ENCODE measurements around the gene GDPD1.
"Not testable (repeated sequence)": the region's sequence is repeated elsewhere in the genome, so short reads cannot be mapped to it uniquely, and the experiment has no call there.

GDPD1 gene

DNA sequence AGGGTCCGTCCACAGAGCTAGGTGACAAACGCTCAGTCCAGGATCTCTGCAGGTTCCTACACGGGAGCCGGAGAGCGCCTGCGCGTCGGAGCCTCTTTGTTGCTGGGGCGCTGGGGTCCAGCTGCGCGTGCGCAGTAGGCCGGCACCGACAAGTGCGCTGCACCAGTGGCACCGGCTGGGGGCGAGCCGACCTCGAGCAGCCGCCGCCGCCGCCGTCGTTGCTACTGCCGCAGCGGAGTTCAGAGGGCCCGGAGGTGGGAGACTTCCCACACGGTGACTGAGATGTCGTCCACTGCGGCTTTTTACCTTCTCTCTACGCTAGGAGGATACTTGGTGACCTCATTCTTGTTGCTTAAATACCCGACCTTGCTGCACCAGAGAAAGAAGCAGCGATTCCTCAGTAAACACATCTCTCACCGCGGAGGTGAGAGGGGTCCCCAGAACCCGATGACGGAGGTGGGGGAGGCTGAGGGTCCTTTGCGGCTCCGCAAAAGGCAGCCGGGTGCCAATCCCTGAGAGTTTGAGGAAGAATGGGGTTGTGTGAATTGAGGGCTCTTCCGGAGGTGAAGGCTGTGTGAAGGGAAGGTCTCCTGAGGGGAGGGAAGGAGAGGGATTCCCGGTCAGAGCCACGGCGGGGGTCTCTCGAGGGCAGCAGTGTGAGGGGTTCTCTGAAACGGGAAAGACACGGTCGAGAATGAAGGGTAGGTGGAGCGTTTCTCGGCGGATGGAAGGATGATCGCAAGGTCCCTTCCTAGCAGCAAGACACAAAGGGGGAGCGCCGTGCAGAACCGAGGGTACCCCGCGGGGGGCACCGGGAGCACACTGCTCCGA is at the start of gene GDPD1:
GDPD1 (plus strand) TSS at position 184 of the 831 bp plus-strand sequence; CDS start at position 283, 99 bp downstream.
- peak; percentile 96 for DNase-seq (ENCODE audit: low read depth)

GRCh38 chr17:59172436-59173004 is 47.8 kb upstream of the GDPD1 start:
- no peak for DNase-seq (ENCODE audit: low read depth)

- DNase-seq (ENCODE audit: low read depth), result no peak
Observed at GRCh38 chr17:59174671-59175070, 45.6 kb upstream of the GDPD1 start.

DNA sequence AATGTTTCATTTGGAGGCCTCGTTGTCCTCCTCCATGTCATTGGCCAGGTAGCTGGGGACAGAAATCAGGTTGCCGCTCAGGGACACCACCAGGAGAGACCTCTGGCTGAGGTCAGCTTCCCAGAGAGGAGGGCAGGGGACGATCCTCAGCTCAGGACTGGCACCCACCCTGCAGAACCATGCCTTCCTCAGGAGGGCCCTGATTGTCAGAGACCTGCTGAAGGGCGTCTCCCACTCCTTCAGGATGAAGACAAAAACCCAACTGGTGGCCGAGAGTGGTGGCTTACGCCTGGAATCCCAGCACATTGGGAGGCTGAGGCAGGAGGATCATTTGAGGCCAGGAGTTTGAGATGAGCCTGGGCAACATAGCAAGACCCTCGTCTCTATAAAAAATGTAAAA is 45.2 kb upstream of the GDPD1 start:
- no peak for DNase-seq (ENCODE audit: low read depth)

DNA sequence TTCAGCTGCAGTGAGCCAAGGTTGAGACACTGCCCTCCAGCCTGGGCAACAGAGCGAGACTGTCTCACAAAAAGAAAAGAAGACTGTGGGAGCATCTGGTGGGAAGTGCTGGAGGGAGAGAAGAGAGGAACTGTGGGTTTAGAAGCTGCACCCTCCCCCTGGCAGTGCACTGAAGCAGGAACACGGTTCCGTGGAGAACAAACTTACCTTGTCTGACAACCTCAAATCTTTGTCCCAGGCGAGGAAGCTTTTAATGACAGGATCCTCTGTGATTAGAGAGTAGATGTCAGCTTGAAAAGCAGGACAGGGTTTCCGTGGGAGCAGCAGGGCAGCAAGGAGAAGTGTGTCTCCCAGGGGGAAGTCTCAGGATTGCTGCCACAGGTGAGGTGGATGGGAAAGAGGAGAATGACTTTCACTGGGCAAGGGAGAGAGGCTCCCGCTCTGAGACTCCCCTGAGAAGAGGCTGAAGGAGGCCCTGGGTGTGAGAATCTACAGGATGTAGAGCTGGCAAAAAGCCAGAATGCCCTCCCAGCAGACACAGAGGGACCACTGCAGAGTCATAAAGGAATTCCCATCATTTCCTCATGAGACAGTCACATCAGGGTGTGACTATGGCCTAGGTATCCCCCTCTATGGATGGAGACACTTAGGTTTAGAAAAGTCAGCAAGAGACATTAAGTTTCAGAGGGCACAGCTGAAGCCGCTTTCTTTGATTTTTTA is 41.9 kb upstream of the GDPD1 start:
- DNase-seq (ENCODE audit: low read depth), result no peak

DNA sequence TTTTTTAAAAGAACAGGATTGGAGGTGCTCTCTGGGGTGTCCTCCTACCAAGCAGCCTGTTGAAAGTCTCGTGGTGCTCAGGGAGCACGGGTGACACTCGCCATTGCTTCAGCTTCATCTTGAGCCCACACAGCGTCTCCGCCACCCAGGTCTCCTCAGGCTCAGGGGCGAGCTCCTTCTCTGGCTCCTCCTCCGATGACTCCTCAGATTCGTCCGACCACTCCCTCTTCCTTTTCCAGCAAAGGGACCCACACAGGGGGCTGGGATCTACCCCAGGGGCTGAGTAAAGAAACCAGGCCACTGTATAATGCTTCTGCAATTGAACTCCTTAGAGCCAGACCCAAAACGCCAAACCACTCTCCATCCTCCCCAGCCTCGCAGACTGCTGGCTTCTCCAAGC is 40.7 kb upstream of the GDPD1 start:
- DNase-seq (ENCODE audit: low read depth), result not testable (repeated sequence)

GRCh38 chr17:59180626-59181025 is 39.7 kb upstream of the GDPD1 start:
- DNase-seq (ENCODE audit: low read depth), result no peak

GRCh38 chr17:59181481-59181880 is 38.8 kb upstream of the GDPD1 start:
- DNase-seq (ENCODE audit: low read depth), result no peak

GRCh38 chr17:59185997-59186396 is 34.3 kb upstream of the GDPD1 start:
- no peak for DNase-seq (ENCODE audit: low read depth)

DNA sequence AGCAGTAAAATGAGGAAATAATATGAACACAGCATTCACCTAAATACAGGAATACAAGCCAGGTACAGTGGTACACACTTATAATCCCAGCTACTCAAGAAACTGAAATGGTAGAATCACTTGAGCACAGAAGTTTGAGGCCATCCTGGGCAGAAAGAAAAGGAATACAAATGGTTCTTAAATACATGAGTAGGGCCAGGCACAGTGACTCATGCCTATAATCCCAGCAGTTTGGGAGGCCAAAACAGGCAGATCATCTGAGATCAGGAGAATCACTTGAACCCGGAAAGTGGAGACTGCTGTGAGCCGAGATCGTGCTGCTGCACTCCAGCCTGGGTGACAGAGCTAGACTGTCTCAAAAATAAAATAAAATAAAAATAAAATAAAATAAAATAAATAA is 33.5 kb upstream of the GDPD1 start:
- DNase-seq (ENCODE audit: low read depth), result no peak

- DNase-seq (ENCODE audit: low read depth), result no peak
Observed at GRCh38 chr17:59190806-59191205, 29.5 kb upstream of the GDPD1 start.

DNA sequence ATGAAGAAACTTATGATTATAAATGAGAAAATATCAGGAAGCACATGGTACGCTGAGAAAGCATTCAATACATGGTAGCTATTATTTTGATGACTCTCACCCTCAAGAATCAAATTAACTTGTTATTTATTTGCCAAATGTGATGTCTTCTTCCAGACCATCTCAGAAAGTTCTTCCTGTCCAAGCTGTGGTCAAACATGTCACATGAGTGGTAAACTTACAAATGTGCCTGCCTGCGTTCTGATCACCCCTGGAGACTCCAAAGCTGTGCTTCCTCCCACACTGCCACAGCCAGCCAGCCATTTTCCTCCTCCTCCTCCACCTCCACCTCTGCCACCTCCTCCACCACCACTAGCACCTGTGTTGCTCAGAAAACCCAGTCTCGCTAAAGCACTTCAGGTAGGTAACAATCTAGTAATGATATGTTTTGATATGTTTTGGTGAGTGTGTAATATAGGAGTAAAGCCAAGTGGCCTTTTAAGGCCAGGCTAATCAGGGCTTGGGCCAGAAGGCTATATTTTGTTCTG is 26.9 kb upstream of the GDPD1 start:
- DNase-seq (ENCODE audit: low read depth), result no peak

GRCh38 chr17:59199398-59199797 is 20.9 kb upstream of the GDPD1 start:
- no peak for DNase-seq (ENCODE audit: low read depth)

- no peak for DNase-seq (ENCODE audit: low read depth)
Observed at GRCh38 chr17:59202320-59202719, 18.0 kb upstream of the GDPD1 start.

DNA sequence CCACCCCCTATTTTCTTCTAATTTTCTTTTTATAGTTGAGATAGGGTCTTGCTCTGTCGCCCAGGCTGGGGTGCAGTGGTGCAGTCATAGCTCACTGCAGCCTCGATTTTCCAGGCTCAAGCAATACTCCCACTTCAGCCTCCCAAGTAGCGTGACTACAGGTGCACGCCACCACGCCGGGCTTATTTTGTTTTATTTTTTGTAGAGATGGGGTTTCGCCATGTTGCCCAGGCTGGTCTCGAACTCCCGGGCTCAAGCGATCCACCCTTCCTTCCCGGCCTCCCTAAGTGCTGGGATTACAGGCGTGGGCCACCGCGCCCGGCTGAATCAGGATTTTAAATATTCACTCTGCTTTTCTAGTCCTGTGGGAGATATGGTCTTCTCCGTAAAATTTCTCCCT is 941 bp upstream of the GDPD1 start:
- no peak for DNase-seq (ENCODE audit: low read depth)

DNA sequence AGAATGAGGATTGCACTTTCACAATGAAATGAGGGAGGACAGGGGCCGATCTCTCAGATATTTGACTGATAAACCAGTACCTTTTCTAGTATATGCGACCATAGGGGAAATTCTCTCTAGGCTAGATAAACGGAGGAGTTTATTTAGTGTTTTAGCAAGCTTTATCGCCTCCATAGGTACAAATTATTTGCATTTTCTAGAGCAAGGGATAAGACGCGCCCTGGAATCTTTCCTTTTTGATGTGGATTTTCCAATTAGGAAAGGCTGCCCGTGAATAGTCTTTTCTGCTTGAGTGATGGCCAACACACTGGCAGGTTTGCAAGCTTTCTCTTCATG is 351 bp upstream of the GDPD1 start:
- DNase-seq (ENCODE audit: low read depth), result no peak

GRCh38 chr17:59221159-59221847 is 992 bp downstream of the GDPD1 start:
- no peak for DNase-seq (ENCODE audit: low read depth)

- no peak for DNase-seq (ENCODE audit: low read depth)
Observed at GRCh38 chr17:59223813-59224212, 3.5 kb downstream of the GDPD1 start.

DNA sequence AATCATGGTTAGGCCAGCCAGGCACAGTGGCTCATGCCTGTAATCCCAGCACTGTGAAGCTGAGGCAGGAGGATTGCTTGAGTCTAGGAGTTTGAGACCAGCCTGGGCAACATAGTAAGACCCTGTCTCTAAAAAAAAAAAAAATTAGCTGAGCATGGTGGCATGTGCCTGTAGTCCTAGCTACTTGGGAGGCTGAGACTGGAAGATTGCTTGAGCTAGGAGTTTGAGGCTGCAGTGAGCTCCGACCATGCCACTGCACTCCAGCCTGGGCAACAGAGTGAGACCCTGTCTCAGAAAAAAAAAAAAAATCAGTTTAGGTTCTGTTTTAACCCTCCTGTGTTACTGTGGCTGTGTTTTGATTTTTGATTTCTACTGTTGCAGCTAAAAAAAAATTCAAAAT is 8.3 kb downstream of the GDPD1 start:
- DNase-seq (ENCODE audit: low read depth), result not testable (repeated sequence)

- no peak for DNase-seq (ENCODE audit: low read depth)
Observed at GRCh38 chr17:59230764-59231163, 10.5 kb downstream of the GDPD1 start.

DNA sequence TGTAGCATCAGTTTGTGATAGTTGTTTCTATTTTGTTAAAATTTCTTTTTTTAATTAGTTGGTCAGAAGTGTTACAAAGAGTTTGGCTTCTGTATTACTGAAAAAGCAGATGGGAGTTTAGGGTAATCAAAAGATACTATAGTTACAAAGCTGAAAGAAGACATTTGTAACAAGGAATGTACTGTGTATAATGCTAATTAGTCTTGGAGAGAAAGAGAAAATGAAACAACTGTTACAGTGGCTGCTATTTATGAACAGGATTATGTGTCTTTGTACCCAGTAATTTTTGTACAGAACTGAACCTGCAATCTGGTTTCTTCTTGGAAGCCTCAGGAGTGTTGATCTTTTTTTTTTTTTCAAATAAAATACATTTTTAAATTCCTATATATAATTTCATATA is 14.3 kb downstream of the GDPD1 start:
- no peak for DNase-seq (ENCODE audit: low read depth)

DNA sequence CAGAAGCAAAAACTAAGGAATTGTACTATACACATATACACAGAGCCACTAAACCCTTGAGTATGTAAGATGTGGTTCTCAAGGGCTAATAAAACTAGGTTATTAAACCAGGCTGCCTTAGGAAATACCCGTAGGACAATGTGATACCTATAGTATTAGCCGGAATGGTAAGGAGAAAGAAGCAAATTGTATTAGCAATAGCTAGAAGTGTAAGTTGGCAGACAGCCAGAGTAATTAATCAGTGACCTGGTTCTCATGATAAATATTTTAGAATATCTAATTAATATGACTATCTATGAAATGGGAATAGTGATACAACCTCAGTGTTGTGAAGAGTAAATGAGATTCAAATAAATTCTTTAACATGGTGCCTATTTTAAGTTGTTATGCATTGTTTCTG is 18.6 kb downstream of the GDPD1 start:
- DNase-seq (ENCODE audit: low read depth), result no peak
